HG03571 (cell line): ENCODE results near the gene GUK1.
"Not testable (repeated sequence)": the region's sequence is repeated elsewhere in the genome, so short reads cannot be mapped to it uniquely, and the experiment has no call there.

Source experiments
- ATAC-seq: cut with Tn5 transposase; IDR thresholded peaks from one replicate; pipeline ENCODE4 v1.9.1; 2021; ENCODE audit not compliant: unreplicated experiment

Gene GUK1

DNA sequence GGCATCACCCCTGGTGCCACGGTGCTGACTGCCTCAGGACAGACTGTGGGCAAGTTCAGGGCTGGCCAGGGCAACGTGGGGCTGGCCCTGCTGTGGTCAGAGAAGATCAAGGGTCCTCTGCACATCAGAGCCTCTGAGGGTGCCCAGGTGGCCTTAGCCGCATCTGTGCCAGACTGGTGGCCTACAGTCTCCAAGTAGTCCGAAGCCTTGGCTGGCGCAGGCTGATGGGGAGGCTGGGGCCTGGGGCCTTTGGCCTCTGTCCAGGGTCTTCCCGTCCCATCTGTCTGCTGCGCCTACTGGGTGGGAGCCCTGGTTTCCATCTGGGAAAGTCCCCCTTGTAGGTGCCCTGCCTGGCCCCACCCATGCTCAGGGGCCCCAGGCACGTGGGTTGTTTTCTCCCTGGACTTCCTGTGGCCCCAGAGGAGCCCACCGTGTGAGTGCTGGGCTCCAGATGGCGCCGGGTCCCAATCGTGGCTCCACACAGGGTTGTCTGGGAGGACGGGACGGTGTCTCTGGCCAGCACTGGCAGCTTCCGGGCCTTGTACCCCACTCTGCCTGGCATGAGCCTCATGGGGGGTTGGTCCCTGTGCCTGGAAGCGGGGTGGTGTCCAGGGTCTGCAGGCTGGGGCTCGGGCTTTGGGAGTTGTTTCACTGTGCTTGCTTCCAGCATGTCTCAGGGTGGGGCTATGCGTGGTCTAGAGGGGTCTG, 35.4 kb downstream of the GUK1 start:
- ATAC-seq, result no peak

DNA sequence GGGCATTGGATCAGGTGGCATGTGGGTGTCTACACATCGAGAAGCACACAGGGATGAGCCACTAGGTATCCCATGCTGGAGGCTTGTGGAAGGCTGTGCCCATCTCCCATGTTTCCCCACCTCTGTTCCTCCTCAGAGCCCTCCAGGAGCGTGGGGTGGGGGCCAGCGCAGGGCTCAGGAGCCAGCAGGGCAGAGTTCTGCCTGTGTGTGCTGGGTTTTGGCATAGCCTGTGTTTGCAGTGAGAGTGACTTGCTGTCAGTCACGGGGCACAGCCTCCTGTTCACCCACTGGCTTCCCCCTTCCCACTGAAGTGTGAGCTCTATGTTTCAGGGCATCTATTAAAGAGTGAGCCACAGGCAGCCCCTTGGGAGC, 35.9 kb downstream of the GUK1 start:
- no peak for ATAC-seq

DNA sequence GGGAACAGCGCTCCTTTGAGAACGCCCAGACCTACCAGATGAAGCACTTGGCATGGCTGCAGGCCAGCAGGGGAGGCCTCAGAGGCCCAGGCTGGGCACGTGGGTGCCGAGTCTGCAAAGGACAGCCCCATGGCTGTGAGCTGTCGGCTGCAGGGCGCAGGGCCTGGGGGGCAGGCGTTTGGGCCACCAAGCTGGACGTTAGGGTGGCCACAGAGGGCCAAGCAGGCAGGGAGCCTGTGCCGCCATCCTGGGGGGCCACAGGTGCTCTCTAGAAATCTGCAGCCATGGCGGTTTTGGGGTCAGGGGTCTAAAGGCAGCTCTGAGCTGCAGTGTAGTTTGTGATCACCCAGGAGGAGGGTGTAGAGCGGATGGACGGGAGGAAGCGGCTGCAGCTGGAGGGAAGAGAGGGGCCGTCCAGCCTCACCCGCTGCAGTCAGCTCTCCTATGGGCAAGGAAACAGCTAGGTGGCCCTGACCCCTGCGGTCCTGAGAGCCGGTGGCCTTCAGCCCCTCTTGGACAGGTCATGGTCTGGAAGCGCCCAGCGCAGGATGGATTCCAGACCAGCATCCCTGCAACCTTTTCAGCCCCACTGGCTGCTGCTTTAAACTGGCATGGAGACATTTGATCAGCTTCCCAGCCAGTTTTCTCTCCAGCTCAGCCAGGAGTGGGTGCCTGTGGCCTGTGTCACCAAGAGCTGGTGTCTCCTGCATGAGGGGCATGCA, 36.5 kb downstream of the GUK1 start:
- ATAC-seq, result no peak

DNA sequence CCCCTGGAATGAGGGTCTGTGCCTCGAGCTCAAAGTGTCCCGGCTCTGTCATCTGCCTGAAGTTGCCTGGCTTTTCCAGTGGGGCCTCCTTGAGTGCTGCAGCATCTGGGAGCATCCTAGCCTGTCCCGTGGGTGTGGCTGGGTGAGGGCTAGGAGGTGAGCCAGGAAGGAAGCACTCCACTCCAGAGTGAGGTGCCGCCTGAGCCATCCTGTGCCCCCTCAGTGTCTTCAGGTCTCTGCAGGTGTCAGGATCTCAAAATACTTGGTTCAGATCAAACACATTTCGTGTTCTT, 37.0 kb downstream of the GUK1 start:
- ATAC-seq, result no peak

DNA sequence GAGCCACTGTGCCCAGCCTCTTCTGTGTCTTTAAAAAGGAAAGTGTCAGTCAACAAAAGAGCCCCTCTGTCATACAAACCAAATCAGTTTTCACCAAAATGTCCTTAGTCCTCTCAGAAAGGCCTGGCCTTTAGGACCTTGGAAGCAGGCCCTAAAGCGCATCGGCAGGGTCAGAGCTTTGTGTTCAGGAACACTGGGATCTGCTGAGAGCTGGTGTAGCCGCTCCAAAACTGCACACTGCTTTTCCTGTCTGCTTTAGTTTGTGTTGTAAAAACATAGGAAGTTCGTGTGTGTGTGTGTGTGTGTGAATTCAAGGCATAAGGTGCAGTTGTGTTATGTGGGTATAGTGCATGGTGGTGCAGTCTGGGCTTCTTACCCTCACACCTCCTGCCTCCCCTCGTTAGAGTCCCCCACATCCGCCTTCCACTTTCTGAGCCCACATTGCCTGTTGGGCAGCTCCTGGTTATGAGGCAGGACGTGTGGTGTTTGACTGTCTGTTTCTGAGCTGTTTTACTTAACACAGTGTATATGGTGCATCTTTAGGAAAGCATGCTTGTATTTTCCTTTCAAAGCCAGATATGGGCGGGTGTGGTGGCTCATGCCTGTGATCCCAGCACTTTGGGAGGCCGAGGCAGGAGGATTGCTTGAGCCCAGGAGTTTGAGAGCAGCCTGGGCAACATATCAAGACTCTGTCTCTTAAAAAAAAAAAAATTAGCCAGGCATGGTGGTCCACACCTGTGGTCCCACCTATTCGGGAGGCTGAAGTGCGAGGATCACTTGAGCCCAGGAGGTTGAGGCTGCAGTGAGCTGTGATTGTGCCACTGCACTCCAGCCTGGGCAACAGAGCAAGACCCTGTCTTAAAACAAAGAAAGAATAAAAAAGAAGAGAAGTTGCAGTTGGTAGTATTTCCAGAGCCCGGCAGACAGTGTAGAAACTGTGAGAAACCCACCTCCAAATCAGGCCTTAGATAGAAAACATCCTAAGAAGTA, 37.9 kb downstream of the GUK1 start:
- ATAC-seq, result no peak

DNA sequence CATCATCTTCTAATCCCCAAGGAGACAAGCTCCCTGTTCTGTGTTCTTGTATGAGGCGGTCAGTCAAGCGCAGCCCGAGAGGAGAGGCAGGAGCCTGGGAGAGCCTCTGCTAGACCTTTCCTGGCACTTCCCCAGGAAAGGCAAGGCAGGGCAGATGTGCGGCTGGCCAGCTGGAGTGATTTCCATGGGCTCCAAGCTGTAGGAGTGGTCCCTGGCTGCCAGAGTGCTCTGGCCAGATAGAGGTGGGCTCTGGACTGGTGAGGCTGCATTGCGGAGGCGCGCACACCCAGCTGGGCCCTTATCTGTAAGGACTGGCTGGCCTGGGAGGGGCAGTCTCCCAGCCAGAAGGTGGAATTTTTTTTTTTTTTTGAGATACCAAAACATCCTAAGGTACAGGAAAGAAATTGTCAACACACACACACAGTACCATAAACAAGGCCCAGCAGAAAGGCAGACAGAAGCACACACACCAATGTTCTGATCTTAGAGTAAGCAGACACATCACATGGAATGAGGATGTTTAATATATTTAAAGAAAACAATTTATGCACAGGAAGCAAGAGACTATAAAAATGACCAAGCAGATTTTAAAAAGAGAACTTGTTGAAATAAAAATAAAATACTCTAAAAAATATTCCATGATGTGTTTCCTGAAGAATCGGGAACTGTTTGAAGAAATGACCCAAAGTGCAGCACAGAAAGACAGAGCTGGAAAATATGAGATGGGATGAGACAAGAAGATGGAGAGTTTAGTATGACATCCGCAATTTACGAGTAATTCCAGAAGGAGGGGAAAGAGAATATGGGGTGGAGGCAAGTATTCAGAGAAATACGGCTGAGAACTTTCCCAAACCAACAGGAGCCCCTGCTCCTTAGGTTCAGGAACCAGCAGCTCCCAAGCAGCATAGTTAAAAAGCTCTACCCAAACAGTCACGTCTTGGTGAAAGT, 38.9 kb downstream of the GUK1 start:
- ATAC-seq, result no peak

DNA sequence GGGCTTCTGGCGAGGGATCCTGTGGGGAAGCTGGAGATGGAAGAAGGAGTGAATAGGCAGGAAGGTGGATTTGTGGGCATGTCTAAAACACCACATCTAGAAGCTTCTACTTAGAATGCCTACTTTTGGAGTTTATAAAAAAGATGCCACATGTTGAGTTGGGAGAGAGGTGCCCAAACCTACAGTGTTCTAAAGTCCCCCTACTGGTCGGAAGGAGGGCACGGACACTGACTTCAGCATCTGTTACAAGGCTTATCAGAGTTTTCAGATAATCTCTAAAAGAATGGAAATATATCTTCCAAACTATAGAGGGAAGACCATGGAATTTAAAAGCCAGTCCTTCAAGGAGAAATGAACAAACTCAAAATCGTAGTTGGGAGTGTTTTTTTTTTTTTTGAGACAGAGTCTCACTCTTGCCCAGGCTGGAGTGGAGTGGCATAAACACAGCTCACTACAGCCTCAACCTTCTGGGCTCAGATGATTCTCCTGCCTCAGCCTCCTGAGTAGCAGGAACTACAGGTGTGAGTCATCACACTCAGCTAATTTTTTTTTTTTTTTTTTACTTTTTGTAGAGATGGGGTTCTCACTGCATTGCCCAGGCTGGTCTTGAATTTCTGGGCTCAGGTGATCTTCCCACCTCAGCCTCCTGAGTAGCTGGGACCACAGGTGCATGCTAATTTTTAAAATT, 40.3 kb downstream of the GUK1 start:
- no peak for ATAC-seq

DNA sequence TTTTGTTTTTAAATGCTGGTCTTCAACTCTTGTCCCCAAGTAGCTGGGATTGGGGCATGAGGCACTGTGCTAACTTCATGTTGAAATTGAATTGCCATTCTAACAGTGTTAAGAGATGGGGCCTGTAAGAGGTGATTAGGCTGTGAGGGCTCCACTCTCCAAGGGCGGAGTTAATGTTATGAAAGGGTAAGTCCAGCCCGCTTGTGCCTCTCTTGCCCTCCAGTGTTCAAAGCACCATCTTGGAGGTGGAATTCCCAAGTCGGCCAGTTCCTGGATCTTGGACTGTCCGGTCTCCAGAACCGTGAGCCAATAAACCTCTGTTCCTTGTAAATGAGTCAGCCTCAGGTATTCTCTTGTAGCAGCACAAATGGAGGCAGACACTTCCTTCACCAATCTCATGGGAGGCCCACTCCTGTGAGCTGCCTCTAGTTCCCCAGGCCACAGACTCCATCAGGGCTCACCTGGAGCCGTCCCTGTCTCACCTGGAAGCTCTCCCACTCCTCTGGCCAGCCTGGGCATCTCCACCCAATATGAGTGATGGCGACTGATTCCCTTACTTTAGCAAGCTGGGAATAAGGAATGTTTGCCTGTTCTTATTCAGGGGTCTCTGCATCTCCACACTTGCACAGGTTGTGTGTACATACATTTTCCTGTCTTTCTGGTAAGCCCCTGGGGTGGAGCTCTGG, 41.0 kb downstream of the GUK1 start:
- no peak for ATAC-seq

DNA sequence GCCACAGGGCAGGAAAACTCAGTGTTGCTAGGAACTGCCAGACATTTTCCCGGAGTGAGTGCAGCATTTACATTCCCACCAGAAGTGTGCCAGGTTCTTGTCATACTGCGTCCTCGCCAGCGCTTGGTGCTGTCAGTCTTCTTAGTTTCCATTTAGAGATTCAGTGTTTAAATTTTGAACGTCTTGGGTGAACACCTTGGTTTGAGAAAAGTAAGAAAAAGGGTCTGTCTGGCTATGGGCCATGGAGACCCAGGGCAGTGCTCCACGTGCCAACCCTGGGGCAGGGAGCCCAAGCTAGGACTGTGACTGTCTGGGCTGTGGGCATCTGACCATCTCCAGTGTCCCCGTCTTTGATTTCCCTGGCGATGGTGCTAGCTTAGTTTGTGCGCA, 41.6 kb downstream of the GUK1 start:
- ATAC-seq, result no peak

DNA sequence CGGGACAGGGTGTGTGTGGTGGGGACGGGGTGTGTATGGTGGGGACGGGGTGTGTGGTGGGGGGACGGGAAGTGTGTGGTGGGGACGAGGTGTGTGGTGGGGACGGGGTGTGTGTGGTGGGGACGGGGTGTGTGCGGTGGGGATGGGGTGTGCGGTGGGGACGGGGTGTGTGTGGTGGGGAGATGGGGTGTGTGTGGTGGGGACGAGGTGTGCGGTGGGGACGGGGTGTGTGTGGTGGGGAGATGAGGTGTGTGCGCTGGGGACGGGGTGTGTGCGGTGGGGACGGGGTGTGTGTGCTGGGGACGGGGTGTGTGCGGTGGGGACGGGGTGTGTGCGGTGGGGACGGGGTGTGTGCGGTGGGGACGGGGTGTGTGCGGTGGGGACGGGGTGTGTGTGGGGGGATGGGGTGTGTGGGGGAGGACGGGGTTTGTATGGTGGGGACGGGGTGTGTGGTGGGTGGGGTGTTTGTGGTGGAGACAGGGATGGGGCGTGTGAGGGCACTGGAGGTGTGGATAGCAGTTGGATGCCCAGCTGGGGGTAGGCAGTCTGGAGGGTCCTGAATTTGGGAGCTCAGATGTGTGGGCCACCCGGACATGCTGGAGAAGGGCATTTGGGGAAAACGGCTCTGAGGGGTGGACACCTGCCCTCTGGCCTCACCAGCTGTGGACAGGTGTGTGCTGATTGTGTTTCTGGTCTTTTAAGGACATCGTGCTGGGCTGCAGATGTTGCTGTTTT, 42.4 kb downstream of the GUK1 start:
- no peak for ATAC-seq

DNA sequence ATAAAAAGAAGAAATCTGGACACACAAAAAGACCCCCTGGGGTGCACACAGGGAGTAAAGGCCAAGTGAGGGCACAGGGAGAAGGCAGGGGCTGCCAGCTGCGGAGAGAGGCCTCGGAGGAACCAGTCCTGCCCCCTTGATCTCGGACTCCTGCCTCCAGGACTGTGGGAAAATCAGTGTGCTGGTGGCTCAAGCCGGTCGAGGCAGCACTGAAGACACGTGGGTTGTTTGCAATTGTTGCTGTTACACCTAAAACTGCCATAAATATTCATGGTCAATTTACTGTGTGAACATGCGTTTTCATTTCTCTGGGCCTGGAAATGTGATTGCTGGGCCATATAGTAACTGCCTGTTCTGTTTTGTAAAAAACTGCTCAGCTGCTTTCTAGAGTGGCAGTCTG, 44.1 kb downstream of the GUK1 start:
- no peak for ATAC-seq

DNA sequence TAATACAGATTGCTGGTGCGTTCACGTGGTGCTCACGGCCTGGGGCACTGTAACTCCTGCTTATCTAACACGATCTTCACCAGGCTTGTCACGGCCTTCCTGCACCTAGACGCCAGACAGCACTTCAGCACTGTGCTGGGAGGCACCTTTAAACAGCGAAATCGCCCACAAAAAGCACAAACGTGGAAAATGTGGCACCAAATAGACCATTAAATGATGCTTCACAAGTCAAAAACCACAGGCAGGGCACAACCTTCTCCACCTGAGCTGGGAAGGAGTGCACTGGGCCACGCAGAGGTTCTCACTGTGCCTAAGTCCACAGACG, 45.5 kb downstream of the GUK1 start:
- ATAC-seq, result no peak

DNA sequence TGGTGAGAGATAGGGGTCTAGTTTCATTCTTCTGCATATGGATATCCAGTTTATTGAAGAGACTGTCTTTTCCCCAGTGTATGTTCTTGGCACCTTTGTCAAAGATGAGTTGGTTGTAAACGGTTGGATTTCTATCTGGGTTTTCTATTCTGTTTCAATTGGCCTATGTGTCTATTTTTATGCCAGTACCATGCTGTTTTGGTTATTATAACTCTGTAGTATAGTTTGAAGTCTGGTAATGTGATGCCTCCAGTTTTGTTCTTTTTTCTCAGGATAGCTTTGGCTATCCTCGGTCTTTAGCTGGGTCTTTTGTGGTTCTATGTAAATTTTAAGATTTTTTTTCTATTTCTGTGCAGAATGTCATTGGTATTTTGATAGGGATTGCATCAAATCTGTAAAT, 48.2 kb downstream of the GUK1 start:
- ATAC-seq, result not testable (repeated sequence)

DNA sequence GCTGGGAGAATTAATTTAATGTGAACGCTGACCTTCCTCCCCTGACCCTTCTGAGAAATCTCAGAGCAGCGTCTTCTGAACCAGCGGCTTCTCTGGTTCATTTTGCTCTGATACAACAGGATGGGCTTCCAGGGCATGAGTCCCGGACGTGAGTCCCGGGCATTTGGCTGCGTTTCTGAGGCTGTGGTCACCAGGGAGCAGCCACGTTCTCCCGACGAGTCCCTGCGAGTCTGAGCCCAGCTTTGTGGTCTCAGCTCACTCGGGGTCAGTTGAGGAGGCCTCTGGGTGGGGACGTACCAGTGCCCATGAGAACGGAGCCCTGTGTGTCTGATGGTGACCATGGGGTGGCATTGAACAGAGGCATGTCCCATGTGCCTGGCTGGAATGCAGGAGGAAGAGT, 50.1 kb downstream of the GUK1 start:
- ATAC-seq, result no peak

DNA sequence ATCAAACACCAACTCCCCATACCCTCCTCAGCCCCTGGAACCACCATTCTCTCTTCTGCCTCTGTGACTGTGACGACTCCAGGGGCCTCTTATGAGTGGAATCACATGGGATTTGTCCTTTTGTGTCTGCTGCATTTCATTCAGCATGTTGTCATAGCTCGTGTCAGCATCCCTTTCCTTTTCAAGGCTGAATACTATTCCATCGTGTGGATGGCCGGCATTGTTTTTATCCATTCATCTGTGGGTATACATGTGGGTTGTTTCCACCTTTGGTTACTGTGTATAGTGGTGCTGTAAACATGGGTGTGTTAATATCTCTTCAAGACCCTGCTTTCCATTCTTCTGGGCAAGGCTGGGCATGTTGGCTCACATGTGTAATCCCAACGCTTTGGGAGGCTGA, 50.7 kb downstream of the GUK1 start:
- ATAC-seq, result no peak

DNA sequence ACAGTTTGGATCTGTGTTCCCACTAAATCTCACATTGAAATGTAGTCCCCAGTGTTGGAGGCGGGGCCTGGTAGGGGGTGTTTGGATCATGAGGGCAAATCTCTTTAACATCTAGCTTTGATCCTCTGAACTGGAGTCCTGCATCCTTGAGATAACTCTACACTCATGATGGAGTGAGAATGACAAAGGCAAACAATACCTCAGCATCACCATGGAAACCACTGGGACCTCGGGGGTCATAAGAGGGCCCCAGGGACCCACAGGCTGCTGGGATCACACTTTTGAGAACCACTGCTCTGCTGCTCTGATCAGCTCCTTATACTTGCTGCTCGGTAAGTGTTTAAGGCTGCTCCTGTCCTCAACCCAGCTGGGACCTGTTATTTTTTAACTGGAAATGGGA, 54.4 kb downstream of the GUK1 start:
- no peak for ATAC-seq

DNA sequence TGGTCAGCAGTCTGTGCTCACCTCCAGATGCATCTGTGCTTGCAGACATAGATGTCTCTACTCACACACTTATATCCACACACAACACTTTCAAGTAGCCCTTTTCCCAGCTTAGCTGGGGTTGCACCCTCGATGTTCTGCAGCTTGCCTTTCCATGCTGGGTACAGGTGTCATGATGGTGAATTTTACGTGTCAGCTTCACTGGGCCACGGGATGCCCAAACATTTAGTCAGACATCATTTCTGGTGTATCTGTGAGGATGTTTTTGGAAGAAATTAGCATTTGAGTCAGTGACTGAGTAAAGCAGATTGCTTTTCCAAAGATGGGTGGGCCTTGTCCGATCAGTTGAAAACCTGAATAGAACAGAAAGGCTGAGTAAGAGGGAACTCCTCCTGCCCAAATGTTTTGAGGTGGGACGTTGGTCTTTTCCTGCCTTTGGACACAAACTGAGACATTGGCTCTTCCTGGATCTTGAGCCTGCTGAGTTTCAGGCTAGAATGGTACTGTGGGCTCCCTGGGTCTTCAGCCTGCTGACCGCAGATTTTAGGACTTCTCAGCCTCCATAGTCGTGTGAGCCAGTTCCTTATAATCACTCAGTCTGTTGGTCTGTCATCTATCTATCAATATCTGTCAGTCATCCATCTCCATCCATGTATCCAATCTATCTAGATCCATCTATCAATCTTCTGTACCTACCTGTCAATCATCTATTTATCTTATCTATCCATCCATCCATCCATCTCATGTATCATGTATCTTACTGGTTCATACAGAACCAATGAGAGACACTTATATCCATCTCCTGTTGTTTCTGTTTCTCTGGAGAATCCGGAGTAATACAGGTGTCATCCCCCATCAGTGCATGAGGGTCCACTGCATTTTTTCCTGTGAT, 55.1 kb downstream of the GUK1 start:
- ATAC-seq, result no peak

DNA sequence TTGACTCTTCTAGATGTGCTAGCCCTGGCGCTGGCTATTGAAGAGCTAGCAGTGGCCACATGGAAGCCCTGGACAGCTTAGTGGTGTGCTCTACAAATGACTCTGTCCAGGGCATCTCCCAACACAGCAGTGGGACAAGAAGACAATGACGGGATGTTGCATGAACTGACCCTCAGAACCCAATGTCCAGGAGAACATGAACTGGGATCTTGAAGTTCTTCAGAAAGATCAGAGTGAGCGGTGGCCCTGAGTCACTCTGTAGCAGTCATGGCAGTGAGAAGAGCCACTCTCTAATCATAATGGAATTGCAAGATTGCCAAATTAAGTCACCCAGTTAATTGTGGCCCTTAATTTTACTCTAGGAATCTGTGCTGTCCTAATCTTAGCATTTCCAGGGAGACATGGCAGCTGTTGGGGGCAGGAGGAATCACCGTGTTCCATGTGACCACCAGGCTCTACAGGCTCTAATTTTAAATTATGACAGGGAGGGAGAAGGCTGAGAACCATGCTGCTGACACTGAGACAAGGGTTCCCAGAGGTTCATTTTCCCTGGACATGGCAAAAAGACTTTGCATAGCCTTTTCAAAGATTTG, 57.6 kb downstream of the GUK1 start:
- ATAC-seq, result no peak
